Tongue (tissue), 2 donors: Measurements from ENCODE around the gene UQCRC1. TPM values are rescaled to one million over a fixed set of nuclear protein-coding genes. Genes with fewer than 3 reads are reported as not detected.
A peak's percentile ranks its signal among the peaks of the same experiment; 100 is the strongest.

Experiments used
- DNase-seq: peaks from one replicate; pipeline ENCODE4 v3.0.0-alpha.2; 2015
- total RNA-seq: library from RNA; depleted of rRNA; stranded (reverse); fragments of >200 nt; gene quantifications from one replicate; pipeline ENCODE4 v1.2.3, GENCODE V29; 2014

UQCRC1 gene
- total RNA-seq: 465 TPM

DNA sequence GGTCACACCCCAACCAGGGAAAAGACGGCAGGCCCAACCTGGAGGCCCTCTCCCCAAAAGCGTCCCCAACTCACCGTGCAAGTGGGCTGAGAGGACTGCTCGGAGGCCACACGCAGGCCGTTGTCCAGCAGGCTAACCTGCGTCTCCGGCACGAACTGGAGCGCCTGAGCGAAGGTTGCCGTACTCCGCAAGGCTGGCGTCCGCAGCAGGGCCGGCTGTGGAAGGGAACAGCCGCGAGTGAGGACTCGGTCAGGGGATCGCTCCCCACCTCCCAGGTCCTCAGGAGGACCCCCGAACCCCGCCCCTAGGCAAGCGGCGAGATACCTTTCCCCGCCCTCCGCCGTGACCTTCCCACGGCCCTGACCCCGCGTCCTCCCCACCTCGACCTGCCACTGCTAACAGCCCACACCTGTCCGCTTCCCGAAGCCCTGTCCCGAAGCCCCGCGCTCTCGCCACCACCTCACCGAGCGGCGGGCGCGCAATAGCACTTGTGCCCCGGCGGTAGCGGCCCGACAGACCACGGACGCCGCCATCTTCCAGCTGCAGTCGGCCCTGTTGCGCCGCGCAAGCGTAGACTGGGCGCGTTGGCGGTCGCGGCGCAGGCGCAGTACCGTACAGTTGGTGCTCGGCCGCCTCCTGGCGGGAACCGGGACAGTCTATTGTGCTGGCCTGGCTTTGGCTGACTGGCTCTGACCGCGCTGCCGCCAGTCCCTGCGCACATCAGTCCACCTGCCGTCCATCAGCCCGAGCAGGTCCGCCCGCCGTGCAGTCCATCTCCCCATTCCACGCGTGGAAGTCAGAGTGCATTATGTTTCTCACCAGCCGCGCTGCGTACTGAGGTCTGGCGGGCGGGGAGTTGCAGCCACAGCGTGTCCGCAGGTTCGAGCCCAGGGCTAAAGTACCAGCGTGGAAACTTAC is at the start of gene UQCRC1:
Gene UQCRC1 (minus strand): TSS at position 559 of the 918 bp plus-strand sequence. CDS start 26 bp downstream, at position 533.
- DNase-seq: peak; percentile 97

DNA sequence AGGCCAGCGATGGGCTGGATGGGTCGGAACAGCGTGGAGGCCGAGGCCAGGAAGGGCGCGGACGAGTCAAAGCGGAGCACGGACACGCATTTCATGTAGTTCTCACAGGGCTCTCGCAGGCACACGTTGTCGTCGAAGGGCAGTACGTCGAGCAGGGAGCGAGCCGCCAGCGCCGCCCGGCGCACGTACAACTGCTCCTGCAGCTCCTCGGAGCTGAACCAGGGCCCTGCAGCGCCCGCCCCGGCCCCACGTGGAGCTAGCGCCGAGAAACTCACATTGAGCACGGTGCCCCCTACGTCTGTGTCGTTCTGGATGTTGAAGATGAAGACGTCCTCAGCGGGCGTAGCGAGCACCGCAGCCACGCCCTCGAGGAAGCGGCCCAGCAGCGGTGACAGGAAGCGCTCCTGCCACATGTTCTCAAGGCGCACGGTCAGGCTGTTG is 47.4 kb upstream of the UQCRC1 start:
- DNase-seq: no peak

DNA sequence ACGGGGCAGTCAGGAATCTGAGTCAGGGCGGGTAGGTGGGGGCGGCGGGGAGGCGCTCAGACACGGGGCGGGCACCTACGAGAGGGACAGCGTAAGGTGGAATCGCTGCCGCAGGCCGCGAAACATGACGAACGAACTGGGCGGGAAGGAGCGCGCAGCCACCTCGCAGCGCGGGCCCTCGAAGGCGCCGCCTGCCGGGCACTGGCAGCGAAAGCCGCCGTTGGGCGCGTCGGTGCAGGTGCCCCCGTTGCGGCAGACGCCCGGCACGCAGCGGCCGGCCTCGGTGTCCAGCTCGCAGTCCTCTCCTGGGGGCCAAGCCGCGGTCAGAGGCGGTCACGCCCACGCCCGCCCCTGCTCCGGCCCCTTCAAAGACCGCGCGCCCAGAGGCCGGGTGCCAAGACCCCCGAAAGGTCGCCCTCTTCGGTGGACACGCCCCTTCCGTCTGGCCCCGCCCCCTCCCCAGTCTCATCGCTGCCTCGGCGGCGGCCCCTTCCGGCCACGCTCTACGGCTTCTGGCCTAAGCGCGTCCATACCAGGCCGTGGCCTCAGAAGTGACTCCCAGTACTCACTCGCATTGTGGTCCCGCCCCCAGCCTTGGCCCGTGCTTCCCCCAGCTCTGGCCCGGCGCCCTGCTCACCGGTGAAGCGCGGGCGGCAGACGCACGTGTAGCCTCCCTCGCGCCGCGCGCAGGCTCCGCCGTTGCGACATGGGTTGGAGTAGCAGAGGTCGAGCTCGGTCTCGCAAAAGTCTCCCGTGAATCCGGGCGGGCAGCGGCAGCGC is 46.8 kb upstream of the UQCRC1 start:
- DNase-seq: peak; percentile 77

DNA sequence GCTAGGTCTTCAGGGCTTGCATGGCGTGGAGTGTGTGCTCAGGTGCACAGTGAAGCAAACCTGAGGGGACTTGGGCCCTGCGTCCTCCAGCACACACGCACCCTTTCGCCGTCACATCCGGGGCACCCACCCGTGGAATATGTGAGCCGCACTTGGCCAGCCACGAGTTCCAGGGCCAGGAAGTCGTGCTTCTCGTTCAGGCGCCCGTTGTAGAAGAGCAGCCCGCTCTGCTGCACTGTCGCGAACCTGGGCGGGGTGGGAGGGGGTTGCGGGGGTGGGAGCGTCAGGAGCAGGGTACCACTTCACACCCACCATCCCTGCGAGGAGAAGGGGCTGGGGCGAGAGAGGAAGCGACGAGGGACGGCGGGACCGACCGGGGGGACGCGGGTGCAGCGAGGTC is 46.2 kb upstream of the UQCRC1 start:
- DNase-seq: no peak

DNA sequence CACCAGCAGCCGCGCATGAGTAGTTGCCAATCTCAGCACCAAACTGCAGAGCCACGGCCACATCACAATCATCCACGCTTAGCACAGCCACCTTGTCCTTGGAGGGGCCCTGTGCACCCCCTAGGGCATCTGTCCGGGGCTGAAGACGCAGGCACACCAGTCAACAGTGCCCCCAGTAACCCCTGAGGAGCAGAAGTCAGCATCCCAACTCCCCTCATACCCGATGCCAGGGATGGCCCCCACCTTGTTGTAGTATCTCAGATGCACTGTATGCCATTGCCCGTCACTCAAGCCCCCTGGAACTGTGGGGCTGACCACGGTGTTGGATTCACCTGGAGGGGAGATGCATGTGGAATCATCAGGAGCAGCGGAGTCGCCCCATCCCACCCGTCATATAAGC is 45.6 kb upstream of the UQCRC1 start:
- DNase-seq: no peak

DNA sequence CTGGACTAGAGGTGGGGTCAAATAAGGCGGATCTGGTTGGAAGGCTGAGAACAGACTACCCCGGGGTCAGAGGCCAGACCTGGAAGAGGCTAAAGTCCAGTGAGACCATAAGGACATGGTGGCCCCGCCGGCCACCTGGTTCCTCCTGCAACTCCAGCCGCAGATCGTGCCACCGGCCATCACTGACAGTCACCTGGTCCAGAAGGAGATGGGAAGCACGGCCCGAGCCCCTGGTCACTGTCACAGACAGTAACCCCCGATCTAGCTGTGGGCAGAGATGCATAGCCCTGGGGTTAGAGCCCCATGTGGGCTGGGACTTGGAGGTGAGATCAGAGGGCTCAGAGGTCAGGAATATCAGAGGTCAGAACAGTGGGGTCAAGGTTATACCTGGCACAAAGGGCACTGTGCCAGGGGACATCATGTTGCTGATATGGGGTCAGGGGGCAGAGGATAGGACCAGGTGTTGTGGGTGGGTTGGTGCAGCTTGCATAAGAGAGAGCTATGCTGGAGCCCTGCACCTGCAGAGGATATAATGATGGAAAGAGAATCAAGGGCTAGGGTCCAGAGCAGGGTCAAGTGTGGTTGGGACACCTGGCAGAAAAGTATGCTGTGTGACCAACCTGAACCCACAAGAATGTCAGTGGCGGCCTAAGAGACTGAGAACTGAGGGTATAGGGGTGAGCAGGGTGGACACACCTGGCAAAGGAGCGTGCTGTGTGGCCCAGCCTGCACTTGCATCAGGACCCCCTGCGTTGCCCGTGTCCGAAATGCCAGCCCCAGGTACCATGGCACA is 43.7 kb upstream of the UQCRC1 start:
- no peak for DNase-seq

DNA sequence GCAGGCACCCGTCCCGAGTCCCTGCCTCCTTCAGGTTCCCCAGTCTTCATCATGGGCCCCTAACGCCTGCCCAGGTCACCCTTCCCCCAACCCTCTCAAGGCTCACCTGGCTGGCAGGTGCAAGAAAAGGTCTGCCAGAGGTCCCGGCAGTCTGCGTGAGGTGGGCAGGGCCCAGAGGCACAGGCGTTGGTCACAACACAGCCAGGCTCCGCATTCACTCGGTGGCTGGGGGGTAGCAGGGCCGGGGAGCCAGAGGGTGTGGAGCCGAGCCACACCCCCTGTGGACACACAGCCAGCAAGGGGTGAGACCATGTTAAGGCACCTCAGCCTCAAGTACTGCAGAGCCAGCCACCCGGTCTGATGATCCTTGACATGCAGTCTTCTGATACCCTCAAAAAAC is 42.3 kb upstream of the UQCRC1 start:
- DNase-seq: no peak

DNA sequence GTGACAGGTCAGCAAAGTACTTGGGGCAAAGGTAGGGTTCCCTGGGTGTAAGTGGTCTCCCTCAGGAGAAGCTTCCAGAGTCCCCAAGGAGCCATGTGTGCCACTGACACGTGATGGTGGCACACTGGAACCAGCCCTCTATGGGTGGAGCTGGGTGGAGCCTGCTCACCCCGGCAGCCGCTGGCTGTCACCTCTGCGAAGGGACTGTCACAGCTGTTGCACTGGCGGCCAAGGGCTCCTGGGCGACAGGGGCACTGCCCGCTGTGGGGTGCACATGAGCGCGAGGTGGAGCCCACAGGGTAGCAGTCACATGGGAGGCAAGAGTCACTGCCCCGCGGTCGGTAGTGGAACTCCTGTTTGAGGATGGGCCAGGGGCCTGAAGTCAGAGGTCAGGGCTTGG is 41.3 kb upstream of the UQCRC1 start:
- DNase-seq: no peak

DNA sequence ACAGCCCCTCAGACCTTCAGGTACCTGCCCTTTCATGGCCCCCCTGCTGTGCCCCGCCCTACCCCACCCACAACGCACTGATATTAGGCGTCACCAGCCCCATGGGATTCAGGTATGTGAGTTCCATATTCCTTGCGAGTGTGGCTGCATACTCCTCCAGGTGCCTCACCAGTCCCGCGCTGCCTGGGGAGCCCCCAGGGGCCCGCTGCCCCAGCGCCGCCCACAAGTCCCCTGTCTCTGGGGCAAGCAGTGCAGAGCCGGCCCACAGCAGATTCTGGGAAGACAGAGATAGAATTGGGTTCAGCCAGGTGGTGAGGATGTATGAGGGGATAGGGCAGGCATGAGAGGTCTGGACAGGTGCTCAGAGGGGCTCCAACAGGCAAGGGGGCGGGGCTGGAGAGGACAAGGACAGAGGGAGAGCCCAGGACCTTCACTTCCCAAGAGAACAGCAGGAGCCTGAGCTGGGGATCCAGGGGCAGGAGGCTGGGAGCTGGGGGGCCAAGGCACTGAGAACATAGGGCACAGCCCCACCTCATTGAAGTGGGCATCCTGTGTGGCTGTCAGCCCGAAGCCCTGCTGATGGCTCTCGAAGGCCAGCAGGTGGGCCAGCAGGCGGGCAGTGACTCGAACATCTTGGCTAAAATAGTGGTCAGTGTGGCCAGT is 38.9 kb upstream of the UQCRC1 start:
- no peak for DNase-seq

DNA sequence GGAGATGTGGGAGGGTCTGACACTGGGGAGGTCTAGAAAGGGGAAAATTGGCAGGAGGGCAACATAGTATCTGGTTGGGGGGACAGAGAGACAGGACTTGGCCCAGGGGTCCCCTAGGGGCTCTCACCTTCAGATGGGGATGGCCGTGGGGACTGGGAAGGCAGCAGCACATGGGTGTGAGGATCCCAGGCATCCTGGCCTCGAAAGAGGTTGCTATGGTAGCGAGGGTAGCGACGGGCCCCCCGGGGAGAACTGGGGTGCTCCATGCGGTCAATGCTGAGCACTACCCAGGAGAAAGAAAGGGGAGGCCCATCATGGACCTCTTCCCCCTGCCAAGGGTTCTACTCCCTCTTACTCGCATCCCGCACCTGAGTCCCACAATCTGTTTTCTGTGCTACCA is 38.3 kb upstream of the UQCRC1 start:
- DNase-seq: no peak

DNA sequence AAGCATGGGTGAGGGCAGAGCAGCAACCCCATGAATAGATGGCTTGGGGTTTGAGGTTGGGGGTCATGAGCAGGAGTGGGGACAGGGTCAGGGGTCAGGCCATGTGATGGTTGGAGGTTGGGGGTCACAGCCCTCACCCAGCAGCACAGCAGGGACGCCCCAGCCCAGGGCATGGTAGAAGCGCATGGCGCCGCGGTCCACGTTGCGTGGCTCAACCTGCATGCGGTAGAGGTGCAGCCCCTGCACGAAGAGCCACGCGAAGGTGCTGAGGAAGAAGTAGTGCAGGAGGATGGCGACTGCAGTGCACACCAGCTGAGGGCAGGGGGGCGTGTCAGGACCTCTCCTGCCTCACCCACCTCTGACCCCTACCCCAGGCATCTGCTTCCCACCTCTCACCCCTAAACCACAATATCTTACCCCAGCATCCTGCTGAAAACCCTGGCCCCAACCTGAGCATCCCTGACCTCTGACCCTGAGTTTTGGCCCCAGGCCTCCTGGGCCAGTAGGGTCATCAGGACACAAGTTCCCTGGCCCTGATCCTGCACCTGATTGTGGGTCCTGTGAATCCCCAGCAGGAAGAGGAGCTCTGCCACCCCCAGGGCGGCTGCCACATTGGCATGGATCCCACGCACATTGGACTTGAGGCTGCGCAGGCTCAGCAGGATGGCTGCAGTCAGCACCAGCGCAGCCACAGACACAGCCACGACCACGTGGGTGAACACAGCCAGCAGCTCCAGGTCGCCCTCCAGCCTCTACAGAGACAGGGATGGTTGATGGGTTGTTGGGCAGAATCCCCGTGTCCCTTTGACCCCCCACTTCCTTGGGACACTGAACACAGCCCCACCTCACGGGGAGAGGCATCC is 35.7 kb upstream of the UQCRC1 start:
- DNase-seq: no peak

DNA sequence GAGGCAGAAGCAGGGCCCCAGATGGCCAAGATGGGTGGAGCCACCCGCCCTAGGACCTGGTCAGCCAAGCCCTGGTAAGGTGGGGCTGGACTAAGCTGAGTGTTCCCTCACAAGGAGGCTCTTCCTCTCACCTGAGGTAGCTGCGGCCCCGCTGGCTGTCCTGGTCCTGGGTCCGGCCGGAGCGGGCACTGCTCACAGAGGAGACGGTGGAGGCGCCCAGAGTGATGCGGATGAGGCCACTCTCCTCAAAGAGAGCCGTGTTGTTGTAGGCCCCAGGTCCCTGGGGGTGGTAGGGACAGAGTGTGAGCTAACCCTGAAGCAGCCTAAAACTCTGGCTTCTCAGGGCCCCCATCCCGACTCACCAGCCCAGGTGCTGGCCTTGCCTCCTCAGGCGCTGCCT is 33.2 kb upstream of the UQCRC1 start:
- DNase-seq: no peak

DNA sequence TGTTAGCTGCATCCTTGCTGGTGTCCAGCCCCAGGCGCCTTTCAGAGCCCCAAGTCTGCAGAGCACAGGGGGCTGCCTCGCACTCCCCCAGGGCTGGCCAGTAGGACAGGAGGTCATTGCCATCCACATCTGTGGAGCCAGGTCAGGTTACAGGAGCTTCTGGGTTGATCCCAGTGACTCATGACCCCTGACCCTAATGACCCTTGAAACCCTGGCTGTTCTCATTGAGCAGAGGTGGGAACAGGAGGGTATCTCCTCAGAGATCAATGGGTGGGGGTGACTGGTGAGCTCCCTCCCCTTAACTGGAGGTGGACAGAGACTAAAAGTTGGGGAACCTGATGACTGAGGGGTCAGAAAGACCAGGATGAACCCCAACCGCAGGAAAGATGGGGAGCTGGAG is 31.9 kb upstream of the UQCRC1 start:
- no peak for DNase-seq

DNA sequence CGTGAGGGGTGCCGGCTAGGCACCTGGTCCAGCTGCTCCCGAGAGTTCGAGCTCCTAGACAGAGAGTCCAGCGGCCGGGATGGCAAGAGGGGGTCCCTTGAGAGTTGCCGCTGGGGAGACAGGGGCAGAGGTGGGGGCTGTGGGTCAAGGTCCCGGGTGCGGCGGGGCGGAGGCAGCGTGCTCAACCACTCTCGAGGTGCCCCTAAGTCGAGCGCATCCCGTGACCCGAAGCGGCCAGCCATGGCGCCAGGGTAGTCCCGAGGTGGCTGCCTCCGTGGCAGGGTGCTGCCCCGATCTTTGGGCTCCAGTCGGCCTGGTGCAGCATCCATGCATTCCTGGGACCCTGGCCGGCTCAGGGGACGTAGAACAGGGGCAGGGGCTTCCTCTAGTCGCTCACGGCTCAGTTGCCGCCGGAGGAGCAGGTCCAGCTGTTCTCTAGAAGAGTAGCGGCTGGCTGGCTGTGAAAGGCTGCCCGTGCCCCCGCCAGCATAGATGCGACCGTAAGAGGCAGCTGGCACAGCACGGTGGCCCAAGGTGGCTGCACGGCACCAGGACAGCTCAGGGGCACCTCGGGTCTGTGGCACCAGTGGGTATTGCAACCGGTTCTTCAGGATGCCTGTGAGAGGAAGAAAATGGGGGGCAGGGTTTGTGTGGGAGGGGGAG is 30.6 kb upstream of the UQCRC1 start:
- no peak for DNase-seq

DNA sequence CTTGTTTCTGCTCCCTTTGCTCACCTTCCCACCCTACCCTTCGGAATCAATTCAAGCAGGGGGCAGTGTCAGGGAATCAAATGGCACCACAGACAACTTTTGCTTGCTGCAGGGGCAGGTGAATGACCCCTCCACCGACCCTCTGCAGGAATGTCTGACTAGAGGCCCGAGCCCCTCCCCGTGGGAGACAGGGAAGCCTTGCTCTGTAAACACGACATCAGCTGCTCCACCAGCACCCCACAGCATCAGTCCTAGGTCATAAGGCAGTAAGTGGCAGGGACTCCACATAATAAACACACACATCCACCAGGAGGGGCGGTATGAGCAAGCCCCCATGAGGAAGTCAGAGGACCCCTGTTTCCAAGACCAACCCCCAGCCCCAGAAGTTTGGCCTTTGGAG is 27.9 kb upstream of the UQCRC1 start:
- no peak for DNase-seq

DNA sequence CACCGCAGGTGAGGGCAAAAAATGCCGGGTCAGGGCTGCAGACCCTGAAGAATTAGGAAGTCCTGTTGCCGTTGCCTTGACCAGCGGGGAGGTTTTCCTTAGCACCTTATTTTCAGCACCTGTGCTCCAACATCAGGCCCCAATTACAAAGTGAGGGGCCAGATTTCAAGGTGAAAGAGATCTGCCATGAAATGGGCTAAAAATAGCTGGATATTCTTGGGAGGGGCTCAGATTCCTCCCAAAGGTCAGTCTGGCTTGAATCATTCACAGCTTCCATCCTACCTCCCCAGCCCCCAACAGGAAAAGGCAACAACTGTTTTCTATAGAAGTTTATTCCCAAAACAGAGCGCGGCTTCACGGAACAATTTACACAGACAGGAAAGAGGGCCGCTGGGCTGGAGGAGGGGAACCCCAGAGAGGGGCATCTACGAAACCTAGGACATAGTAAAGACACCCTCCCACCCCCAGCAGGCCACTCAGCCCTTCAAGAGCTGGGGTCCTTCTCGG is 26.8 kb upstream of the UQCRC1 start:
- DNase-seq: peak; percentile 45

DNA sequence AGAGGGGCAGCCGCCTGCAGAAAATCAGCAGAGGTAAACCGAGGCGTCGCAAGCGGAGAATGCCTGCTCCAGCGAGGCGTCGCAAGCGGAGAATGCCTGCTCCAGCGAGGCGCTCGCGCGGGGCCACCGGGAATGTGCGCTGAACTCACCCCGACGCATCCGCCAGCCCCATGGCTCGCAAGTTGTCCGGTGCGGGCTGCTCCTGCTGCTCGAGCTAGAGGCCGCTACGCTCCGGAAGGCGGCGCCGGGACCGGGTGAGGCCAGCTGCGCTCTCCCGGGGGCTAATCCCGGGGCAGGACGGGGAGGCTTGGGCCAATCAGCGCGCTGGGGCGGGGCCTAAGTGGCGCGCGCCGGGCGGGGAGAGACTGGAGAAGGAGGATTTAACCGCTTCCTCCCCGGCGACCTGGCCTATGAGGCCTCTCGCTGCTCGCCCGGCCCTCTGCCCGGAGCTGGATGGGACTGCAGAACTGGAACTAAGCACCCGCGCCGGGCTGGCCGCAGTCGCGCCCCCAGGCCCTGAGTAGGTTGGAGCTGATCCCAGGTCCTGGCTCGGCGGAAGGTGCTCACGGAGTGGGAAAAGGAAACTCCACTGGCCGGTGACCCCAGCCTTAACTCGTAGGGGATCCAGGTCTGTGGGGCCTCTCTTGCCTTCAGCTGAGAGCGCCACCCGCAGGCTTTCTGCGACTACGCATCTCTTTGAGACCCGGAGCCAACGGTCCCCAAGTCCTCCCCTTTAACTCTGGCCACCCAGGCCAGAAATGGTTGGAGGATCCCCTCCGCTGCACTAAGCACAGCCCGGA is 26.0 kb upstream of the UQCRC1 start, which contains the start of gene SLC26A6:
Gene SLC26A6 (minus strand): TSS at position 240 of the 800 bp plus-strand sequence. CDS start 68 bp downstream, at position 172.
- peak; percentile 98 for DNase-seq

DNA sequence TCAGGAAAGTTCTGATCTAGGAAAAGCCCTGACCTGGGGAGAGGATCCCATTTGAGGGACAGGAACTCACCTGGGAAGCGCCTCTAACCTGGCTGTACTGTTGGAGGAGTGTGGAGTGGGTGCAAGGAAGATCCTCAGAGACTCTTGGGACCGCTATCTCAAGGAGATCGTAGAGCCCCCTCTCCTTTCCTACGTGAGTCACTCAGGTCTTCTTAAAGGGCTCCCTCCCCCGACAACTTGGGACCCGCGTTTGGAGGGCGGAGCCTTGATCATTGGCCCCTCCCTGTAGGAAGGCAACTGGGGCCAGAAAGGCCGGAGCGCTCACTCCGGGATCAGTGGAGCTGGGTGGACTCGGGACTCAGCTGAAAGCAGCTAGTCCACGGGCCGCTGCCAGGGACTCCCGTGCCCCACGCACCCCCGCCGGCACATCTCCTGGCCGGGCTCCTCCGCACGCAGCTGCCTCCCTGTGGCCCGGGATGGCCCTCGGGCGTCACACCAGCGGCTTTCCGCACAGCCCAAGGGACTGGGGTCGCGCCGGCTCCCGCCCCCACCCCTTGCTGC is 25.3 kb upstream of the UQCRC1 start:
- DNase-seq: peak; percentile 43

DNA sequence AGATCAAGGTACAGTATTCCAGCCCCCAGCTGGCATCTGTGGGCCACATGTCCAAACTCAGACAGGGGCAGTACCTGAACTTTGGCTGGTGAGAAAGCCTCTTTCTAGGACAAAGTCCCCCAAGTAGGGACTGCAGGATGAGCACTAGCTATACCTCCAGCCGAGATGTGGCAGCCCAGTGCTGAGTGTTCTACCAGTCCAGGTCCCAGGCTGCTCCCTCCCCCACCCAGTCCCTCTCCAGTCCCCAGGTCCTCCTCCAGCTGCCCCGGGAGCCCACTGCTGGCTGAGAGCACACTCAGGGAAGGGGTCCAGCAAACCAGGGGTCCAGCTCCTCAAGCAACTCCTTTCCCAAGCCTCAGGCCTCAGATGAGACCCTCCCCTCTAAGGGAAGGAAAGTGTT is 24.3 kb upstream of the UQCRC1 start:
- no peak for DNase-seq
